Adipocyte (in vitro differentiated cells): ENCODE results near the gene BTG2.

Experiments used
- DNase-seq: peaks from one replicate; pipeline ENCODE4 v3.0.0-alpha.2; 2015; ENCODE audit warnings: low read depth
- H3K27me3 ChIP-seq: replicated peaks from 2 replicates; pipeline ENCODE4 v1.7.0; 2013; ENCODE audit warnings: mild to moderate bottlenecking, low read length, moderate library complexity; ENCODE audit not compliant: control insufficient read depth, insufficient read depth
- H3K36me3 ChIP-seq: 2 replicates; pipeline ENCODE4 v1.7.0; 2013; ENCODE audit warnings: low read length, mild to moderate bottlenecking, moderate library complexity; ENCODE audit not compliant: control insufficient read depth, insufficient read depth, severe bottlenecking
- H3K4me1 ChIP-seq: 2 replicates; pipeline ENCODE4 v1.7.0; 2013; ENCODE audit warnings: mild to moderate bottlenecking, low read length, moderate library complexity; ENCODE audit not compliant: control insufficient read depth, insufficient read depth
- H3K4me3 ChIP-seq: 2 replicates; pipeline ENCODE4 v1.7.0; 2013; ENCODE audit warnings: mild to moderate bottlenecking, low read length, moderate library complexity
- H3K9ac ChIP-seq: 2 replicates; pipeline ENCODE4 v1.7.0; 2013; ENCODE audit warnings: mild to moderate bottlenecking, low read length, moderate library complexity
- H3K9me3 ChIP-seq: 2 replicates; pipeline ENCODE4 v1.7.0; 2013; ENCODE audit warnings: mild to moderate bottlenecking, low read length, moderate library complexity; ENCODE audit not compliant: control insufficient read depth

BTG2 gene

DNA sequence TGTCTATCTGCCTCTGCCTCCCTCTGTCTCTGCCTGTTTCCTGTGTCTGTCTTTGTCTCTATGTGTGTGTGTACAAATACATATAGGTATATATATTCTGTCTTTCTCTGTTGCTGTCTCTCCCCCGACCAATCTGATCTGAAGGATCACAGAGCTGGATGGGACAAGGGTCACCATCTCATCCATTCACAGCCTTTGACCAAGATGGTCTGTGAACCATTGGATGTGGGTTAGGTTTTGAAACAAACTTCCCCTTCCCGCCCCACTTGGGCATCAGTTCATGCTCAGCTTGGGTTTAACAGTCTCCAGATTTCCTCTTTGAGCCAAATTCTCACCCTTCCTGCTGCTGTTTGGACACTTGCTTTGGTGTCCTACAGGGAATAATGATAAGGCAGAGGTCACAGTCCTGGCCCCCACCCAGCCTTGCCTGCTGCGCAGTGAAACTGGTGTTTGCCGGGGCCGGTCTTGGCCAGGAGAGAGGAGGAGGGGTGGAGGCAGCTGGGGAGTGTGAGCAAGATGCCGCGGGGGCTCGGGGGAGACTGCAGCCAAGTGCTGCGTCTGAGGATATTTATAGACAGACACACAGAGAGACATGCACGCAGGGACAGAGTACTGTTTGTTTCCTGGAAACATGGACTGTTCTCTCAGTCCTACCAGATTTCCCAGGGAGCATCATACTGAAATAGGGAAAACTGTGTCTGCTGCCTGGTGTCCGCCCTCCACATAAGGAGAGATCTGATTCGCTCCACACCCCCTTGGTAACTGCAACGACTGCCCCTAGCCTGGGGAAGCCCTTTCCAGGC is 27.0 kb upstream of the BTG2 start:
- Histone ChIP-seq H3K4me1 (peaks cover 34% of the 10 kb centered on the region), H3K9me3 (no peaks in the 10 kb centered on the region), H3K27me3 (no peaks in the 10 kb centered on the region), H3K36me3 (no peaks in the 10 kb centered on the region), H3K4me3 (peak overlapping the region; percentile 61), H3K9ac (peak overlapping the region; percentile 53)
- DNase-seq = peak; percentile 87

DNA sequence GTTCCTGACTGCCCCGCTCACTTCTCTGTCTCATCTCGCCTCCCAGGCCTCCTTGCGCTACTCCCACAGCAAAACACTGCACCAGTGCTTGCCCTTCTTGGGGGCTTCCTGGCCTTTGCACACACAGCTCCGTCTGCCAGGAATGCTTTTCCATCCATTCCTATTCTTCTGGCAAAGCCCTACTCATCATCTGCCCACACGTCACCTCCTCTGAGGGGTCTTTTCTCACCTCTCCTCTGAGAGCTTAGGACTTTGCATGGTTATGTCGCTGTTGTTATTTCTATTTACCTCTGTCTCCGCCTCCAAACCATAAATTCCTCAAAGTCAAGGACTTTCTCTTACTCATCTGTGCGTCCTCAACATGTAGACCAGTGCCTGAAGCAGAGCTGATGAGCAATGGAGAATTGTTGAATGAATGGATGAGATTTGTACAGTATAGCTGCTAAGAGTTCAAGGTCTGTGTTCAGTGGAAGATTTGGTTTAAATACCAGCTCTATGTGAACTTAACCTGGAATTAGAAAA is 26.4 kb upstream of the BTG2 start:
- Histone ChIP-seq H3K9me3 (no peaks in the 10 kb centered on the region), H3K36me3 (no peaks in the 10 kb centered on the region), H3K4me1 (peaks cover 27% of the 10 kb centered on the region), H3K27me3 (no peaks in the 10 kb centered on the region), H3K9ac (peak overlapping the region; percentile 53), H3K4me3 (peak overlapping the region; percentile 61)
- peak; percentile 43 for DNase-seq

DNA sequence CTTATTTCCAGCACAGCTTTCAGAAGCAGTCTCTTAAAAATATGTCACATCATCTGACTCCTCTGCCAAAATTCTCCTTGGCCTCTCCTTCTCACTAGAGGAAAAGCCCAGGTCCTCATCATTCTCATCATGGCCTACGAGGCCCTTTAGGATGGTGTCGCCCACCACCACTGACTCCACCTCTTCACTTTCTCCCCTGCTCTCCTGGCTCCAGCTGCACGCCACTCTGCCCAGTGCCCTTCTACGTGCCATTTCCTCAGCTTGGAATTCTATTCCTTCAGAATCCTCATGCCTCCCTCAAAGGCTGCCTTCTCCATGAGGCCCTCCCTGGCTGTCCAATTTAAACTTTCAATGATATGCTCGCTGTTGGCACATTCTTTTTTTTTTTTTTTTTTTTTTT is 25.3 kb upstream of the BTG2 start:
- no peak overlapping the region for H3K9ac ChIP-seq
- H3K27me3 ChIP-seq = peaks cover 6% of the 10 kb centered on the region
- H3K4me3 ChIP-seq = no peak overlapping the region
- no peaks in the 10 kb centered on the region for H3K36me3 ChIP-seq
- H3K4me1 ChIP-seq = peaks cover 22% of the 10 kb centered on the region
- no peaks in the 10 kb centered on the region for H3K9me3 ChIP-seq
- no peak for DNase-seq

DNA sequence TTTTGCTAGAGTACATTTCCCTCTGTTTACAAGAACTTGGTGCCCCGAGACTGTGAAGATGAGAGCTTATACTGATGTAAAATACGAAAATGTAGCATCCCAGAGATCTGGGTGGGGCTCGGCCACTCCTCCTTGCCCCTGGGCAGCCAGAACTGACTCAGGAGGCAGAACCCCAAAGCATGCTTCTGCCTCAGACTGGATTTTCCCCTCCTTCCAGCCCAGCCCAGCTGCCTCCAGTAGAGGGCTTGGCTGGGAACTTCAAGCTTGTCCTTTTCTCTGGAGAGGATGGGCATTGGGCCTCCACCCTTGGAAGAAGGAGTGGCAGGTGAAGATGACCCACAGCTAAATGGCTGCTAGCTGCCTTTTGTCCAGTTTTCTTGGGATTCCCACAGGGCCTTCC is 24.3 kb upstream of the BTG2 start:
- H3K36me3 ChIP-seq = no peaks in the 10 kb centered on the region
- DNase-seq = peak; percentile 60
- H3K4me1 ChIP-seq = peaks cover 21% of the 10 kb centered on the region
- H3K27me3 ChIP-seq = peaks cover 6% of the 10 kb centered on the region
- no peaks in the 10 kb centered on the region for H3K9me3 ChIP-seq
- H3K4me3 ChIP-seq = no peak overlapping the region
- H3K9ac ChIP-seq = no peak overlapping the region

DNA sequence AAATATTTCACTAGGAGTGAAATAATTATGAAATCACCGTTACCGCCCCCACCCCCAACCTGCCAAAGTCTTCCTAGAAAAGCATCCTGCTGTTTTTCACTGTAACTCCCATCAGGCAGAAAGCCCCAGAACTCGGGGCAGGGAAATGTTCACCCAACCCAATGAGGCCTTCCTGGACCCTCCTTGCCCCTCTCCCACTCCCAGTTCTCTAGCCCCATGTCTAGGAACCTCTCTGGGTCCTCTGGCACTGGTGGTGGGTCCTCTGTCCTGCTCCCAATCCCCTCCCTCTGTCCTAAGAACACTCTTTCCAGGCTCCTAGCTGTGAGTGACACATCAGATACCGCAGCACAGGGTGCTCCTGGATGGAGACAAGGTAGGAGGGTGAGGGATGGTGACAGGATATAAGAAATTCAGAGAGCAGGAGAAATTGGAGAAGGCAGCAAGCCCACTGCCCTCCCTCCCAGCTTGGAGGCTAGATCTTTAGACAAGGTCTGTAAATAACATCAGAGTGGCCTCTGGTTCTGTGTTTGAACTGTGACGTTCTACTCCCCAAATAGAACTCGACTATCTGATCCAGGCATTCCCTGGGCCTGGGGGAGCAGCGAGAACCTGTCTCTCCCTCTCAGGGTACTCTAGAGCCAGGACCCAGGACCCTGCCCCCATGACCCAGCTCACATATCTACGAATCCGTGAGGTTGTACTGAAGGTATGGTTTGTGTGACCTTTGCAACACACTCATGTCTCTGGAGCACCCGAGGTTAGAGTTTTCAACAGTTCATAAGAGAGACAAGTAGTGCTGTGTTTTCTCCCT is 23.3 kb upstream of the BTG2 start:
- peaks cover 31% of the 10 kb centered on the region for H3K4me1 ChIP-seq
- H3K9ac ChIP-seq = no peak overlapping the region
- no peaks in the 10 kb centered on the region for H3K9me3 ChIP-seq
- no peak for DNase-seq
- H3K27me3 ChIP-seq = peaks cover 10% of the 10 kb centered on the region
- no peaks in the 10 kb centered on the region for H3K36me3 ChIP-seq
- H3K4me3 ChIP-seq = no peak overlapping the region

DNA sequence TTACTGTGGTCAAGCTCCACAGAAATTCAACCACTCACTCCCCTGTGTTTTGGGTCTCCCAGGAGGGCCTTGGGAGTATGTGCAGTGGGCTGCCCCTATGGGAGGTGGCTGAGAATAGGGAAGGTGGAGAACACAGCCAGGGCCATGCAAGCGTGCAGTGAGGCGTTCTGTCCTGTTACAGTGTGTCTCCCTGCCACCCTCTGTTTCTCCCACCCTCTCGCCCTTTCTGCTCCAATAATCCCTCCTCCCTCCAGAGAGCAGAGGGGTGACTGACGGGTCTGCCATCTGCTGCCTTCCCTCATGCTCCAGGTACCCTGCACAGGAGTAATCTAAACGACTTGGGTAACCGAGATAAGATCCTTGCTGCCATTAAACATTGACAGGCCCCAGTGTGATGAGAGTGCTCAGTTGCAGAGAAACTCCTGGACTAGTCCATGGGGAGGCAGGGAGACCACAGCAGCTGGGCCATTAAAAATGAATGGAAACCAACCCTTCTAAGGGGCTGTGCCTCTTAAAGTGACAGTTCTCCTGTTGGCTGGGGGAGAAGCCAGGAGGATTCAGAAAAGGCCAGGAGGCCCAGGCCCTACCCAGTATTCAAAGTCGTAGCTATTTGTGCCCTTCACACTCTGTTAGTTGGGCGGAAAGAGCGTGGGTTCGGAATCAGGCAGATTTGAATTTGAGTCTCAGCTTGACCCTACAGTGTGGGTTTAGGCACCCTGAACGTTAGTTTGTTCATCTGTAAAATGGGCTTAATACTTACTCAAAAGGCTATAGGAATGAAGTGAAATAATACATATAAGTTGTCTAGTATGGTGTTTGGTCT is 22.4 kb upstream of the BTG2 start:
- Histone ChIP-seq H3K9me3 (no peaks in the 10 kb centered on the region), H3K36me3 (no peaks in the 10 kb centered on the region), H3K4me1 (peaks cover 31% of the 10 kb centered on the region), H3K27me3 (peaks cover 10% of the 10 kb centered on the region), H3K9ac (no peak overlapping the region), H3K4me3 (no peak overlapping the region)
- DNase-seq = no peak

DNA sequence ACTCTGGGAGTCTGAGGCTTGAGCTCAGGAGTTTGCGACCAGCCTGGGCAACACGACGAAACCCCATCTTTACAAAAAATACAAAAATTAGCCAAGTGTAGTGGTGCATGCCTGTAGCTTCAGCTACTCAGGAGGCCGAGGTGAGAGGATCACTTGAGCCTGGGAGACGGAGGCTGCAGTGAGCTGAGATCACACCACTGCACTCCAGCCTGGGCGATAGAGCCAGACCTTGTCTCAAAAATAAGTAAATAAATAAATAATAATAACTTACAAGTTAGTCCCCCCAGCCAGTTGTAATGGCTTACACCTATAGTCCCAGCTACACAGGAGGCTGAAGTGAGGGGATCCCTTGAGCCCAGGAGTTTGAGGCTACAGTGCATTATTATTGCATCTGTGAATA is 21.7 kb upstream of the BTG2 start:
- peaks cover 25% of the 10 kb centered on the region for H3K4me1 ChIP-seq
- no peaks in the 10 kb centered on the region for H3K9me3 ChIP-seq
- peaks cover 10% of the 10 kb centered on the region for H3K27me3 ChIP-seq

DNA sequence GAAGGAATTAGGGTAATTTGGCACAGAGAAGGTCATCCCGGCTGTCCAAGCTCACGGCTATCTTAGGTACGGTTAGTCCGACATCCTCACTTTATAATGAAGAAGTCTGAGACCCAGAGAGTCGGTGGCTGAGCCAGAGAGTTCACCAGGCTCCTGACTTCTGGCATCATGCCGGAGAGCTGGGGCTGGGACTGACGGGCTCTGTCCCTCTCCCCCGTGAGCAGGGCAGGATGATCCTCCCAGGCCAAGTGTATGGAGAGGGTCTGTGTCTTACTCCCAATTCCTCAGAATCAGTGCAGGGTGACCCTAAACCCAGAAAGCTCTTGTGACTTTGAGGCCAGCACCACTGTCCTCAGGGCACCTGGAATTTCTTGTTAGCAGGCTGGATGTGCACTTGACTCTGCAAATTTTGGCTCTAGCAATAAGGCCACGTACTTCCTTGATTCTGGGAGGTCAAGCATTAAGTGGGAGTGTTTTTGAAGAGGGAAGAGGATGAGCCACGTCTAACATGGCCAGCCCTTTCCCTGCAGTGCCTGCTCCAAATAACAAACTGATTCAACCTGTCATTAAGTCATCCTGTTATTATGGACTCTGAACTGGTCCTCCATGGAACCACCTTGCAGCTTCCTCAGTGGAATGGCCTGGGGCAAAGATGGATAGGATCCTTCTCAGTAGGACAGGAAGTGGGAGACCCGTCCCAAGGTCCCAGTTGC is 20.8 kb upstream of the BTG2 start:
- Histone ChIP-seq H3K4me3 (no peak overlapping the region), H3K27me3 (peaks cover 10% of the 10 kb centered on the region), H3K4me1 (peaks cover 18% of the 10 kb centered on the region), H3K9ac (no peak overlapping the region), H3K9me3 (no peaks in the 10 kb centered on the region), H3K36me3 (no peaks in the 10 kb centered on the region)
- DNase-seq = no peak

More for the DNA sequence above, 21.7 kb upstream of the BTG2 start:
- DNase-seq = no peak
- Histone ChIP-seq H3K4me3 (no peak overlapping the region), H3K36me3 (no peaks in the 10 kb centered on the region), H3K9ac (no peak overlapping the region)

DNA sequence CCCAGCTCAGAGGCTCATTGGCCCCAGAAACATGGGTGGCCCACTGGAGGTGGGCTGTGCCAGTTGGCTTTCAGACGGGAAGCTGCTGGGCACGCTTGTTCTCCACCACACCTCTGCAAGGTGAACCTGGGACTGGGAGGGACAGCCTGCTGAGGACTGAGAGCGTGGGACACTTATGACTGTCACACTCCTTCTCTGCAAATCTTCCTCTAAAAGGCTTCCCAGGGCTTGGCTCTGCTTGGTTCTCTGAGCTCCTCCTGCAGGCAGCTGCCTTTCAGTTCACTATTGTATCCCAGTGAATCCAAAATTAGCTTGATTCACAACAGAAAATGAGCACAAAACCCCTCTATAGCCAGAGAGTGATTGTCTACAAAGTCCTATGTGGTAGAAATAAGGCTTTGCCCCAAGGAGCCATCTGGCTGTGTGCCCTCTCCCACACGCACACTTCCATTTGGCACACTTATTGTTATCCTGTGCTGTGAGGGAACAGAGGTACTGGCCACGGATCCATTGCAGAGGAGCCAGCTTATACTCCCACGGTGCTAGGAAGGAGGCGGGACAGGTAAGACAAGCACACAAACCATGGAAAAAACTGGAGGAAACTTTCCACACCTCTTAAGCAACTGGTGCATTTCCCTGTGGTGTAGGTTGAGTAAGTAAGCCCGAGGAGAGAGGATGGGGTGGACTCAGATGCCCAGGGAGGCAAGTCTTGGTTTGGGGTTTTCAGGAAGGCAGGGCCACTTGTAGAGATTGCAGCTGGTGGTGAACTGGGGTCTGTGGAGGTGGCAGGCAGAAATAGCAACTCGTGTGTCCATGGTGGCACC is 18.9 kb upstream of the BTG2 start:
- no peaks in the 10 kb centered on the region for H3K36me3 ChIP-seq
- H3K9ac ChIP-seq = no peak overlapping the region
- H3K9me3 ChIP-seq = no peaks in the 10 kb centered on the region
- no peak overlapping the region for H3K4me3 ChIP-seq
- DNase-seq = no peak
- H3K4me1 ChIP-seq = peaks cover 19% of the 10 kb centered on the region
- peaks cover 10% of the 10 kb centered on the region for H3K27me3 ChIP-seq
